Fibroblast of skin of back (primary cell): Measurements from ENCODE around the gene TRAM1L1. TPM values are rescaled to one million over a fixed set of nuclear protein-coding genes. Genes with fewer than 3 reads are reported as not detected.

Experiments
- DNase-seq: peaks from one replicate; pipeline ENCODE4 v3.0.0-alpha.2; 2013
- polyA plus RNA-seq, 2 experiments: library from polyadenylated mRNA; unstranded; fragments of 120-200 nt; gene quantifications; one replicate each; pipeline ENCODE4 v1.2.1, GENCODE V29; 2013; ENCODE audit not compliant: insufficient read length in 2 of 2

Gene TRAM1L1
- 4.0 TPM for polyA plus RNA-seq (2013, experiment 1 of 2; ENCODE audit: insufficient read length)
- 4.4 TPM for polyA plus RNA-seq (2013, experiment 2 of 2; ENCODE audit: insufficient read length)

DNA sequence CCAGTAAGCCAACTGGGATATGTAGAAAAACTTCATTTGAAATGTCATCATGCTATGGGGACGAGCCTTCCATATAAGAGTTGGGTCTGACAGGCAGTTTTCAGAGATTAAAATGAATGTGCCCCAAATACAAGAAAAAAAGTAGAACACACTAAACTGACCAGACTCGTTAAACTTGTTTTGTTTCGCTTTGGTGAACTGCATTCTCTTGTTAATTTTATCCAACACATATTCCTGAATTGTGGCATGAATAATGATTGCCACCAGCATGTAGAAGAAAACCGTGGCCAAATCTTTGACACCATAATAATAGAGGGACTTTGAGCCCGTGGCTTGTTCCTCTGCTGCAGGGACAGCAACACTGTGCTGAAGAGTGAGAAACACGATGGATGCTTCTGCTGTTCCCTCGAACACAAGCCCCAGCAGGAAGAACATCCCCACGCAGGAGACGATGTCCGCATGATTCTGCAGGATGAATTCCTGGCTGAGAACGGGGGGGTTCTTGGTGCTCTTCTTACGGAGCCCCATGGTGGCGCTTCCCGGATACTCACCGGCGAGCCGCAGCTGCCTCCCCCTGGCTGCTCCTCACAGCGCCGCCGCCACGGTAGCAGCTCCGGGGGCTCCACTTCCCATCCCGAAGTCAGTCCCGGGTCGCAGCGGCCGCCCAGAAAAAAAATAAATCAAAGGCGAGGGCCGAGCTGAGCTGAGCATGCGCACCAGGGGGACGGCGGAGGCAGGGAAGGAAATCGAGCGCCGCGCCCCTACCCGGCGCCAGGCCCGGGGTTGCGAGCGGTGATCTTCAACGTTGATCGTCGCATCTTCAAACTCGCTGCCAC is at the start of gene TRAM1L1:
TRAM1L1 (minus strand) TSS at position 711 of the 836 bp plus-strand sequence; CDS start at position 528, 183 bp downstream.
- peak; percentile 81 for DNase-seq

DNA sequence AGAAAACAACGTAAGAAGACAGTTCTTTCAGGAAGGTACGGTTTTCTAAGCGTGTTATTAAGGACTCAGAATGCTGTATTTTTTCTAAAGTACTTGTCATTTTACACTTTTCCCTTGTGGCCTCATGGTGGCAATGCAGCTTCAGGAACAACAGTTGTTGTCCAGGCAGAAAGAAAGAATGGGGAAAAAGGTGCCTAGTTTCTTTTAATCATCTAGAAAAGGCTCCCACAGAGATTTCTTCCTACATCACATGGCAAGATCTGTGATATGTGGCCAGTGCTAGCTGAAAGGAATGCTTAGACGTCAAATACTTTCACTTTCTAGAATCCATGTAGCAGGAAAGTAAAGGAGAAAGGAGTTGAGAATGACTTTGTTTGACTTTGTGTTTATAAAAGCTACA is 49.0 kb upstream of the TRAM1L1 start:
- DNase-seq = peak; percentile 72

DNA sequence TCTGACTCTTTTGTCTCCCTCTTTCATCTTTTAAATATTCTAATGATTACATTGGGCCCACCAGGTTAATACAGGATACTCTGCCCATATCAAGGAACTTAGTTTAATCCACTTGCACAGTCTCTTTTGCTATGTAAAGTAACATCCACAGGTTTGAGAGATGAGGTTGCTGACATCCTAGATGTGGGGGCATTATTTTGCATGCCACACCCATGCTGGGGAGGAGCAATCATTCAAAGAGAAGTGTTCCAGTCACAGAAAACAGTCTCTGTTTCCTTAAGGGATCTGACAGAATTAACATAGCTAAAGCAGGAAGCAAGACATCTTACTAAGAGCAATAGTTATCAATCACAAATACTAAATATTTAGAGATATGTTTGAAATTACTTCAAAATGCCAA is 11.5 kb upstream of the TRAM1L1 start:
- DNase-seq = no peak

DNA sequence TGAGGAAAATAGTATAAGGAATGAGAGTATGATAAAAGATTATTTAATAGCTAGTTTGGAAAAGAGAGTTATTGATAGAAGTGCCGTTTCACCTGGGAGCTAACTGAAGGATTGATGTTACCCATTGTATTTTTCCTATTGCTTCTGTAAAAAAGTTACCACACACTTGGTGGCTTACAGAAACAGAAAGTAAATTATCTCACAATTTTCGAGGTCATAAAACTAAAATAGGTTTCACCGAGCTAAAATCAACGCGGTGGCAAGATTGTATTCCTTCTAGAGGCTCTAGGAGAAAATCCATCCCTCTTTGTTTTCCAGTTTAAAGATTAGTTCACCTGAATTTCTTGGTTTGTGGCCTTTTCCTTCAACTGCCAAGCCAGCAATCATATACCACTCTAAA is 11.1 kb upstream of the TRAM1L1 start:
- no peak for DNase-seq

DNA sequence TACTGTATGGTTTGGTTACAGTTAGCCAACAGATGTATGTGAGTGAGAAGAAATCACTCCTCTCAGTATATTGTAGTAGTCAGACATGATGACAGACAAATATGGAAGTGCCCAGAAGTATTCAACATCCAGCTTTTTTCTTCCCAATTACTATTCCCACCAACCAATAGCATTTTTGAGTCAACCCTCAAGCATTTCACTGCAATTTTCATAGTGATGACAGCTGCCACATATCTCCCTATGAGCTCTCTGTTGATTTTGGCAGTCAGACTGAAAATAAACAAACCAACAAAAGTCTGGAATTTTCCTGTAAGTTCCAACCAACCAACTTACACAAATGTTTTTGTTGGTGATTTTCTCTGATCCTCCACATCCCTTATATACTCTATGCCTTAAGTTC is 8.2 kb upstream of the TRAM1L1 start:
- peak; percentile 95 for DNase-seq

DNA sequence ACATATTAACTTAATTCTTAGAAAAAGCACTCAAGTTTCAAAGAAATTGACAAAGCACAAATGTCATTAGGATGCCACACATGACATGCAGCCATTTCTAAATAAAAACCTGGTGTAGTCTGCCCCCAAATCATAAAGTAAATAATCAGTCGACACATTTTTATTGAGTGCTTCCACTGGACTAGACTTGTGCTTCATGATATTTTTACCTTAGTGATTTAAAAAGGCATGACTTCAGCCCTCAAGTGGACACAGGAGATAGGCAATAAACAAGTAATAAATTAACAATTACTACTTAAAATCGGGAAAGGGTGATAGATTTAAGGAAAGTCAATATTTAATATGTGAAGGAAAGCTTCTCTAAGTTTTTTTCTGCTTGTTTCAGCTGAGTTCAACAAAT is 7.6 kb downstream of the TRAM1L1 start:
- DNase-seq = no peak

- no peak for DNase-seq
Observed at GRCh38 chr4:117068120-117068519, 17.3 kb downstream of the TRAM1L1 start.

- DNase-seq = peak; percentile 73
Observed at GRCh38 chr4:117063961-117064696, 21.2 kb downstream of the TRAM1L1 start.

DNA sequence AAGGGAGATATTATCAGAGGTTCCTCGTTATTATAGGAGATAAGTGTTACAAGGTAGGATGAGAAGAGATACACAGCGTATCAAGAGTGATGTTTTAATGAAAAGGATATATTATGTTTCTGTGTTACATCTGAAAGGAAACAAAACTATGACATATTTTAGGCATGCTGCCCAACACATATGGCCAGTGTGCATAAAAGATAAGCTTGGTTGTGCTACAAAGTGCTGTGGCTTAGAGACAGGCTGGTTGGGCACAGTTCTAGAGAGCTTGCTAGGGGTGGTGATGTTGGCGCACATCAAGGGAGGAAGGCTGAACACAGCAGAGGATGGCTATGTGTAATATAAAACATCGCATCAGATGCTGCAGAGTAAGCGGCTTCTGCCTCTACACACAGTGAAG is 42.4 kb downstream of the TRAM1L1 start:
- no peak for DNase-seq
